Esophagus squamous epithelium (tissue), 5 donors: Measurements from ENCODE around the gene ATL2. TPM values are rescaled to one million over a fixed set of nuclear protein-coding genes. Genes with fewer than 3 reads are reported as not detected.

ENCODE experiments used
- DNase-seq: peaks from one replicate; lab custom pipeline; 2025; lab: John Stamatoyannopoulos, UW
- H3K27ac ChIP-seq, 4 donors: fragments of 200-600 bp; sonication (generic); one replicate each; pipeline ENCODE4 v1.5.1; 2016 to 2019; ENCODE audit warnings: mild to moderate bottlenecking in 1 of 4
- H3K27me3 ChIP-seq, 4 donors: fragments of 200-600 bp; sonication (generic); 1 replicate in 3 of 4; 2 replicates in 1 of 4; pipeline versions ENCODE4 v1.5.1 to v1.6.0; 2017 to 2021; ENCODE audit warnings: antibody characterized with exemption in 1 of 4
- H3K36me3 ChIP-seq, 3 donors: fragments of 200-600 bp; sonication (generic); one replicate each; pipeline ENCODE4 v1.5.1; 2016 to 2019
- H3K4me1 ChIP-seq, 3 donors: fragments of 200-600 bp; sonication (generic); one replicate each; pipeline ENCODE4 v1.5.1; 2017 to 2019
- H3K4me3 ChIP-seq, 4 donors: fragments of 200-600 bp; sonication (generic); 1 replicate in 3 of 4; 2 replicates in 1 of 4; pipeline ENCODE4 v1.5.1; 2016 to 2019; ENCODE audit warnings: mild to moderate bottlenecking in 2 of 4, moderate library complexity in 1 of 4
- H3K9me3 ChIP-seq, 3 donors: fragments of 200-600 bp; sonication (generic); one replicate each; pipeline ENCODE4 v1.5.1; 2016 to 2019
- CTCF ChIP-seq, 6 experiments: fragments of 450-650 bp in 4 of 6; fragments of 200-600 bp in 2 of 6; sonication (generic) in 2 of 6; IDR thresholded peaks; one replicate each; pipeline ENCODE4 v1.5.1; 2016 to 2019; ENCODE audit warnings: antibody characterized with exemption in 6 of 6, mild to moderate bottlenecking in 4 of 6, moderate library complexity in 4 of 6
- POLR2A ChIP-seq, 4 donors: fragments of 450-650 bp; IDR thresholded peaks; one replicate each; pipeline ENCODE4 v1.6.1; 2017; ENCODE audit warnings: antibody characterized with exemption in 4 of 4, mild to moderate bottlenecking in 4 of 4, moderate library complexity in 3 of 4
- WGBS, 2 donors: methylation state at CpG; one replicate each; pipeline ENCODE4 v1.1.5; 2018; 5-methylcytosine and 5-hydroxymethylcytosine counted together
- intact Hi-C: fragments of 100-400 bp; cut with DNase I; formaldehyde crosslinking; loops from one replicate; pipeline ENCODE4 v1.15.0; 2022
- total RNA-seq, 4 donors: library from RNA; depleted of rRNA; stranded (reverse); fragments of >200 nt; gene quantifications; one replicate each; pipeline ENCODE4 v1.1.0, GENCODE V29; 2016
- donor health status: DM: yes; HTN: yes; CAD: no.

ATL2 gene
- total RNA-seq, 4 donors from 2014 or later, result 65.2 to 178 (median 91.3) TPM

GRCh38 chr2:38353402-38353801 is 23.7 kb downstream of the ATL2 start:
- H3K9me3 ChIP-seq, result no peaks in the 10 kb centered on the region
- intact Hi-C loops, result no loop called here
- peaks cover 0 to 18% (median 0%) of the 10 kb centered on the region in 3 donors for H3K4me1 ChIP-seq
- no peak for DNase-seq
- H3K27ac ChIP-seq, result no peak overlapping the region
- no peak overlapping the region for H3K4me3 ChIP-seq
- no peaks in the 10 kb centered on the region for H3K27me3 ChIP-seq
- peaks cover 0 to 43% (median 0%) of the 10 kb centered on the region in 3 donors for H3K36me3 ChIP-seq
- TF ChIP-seq CTCF (IDR thresholded peaks at IDR 0.05) (no peak), POLR2A (IDR thresholded peaks at IDR 0.05) (no peak)
- 81 to 87% methylated on average over 2 of the region's 2 CpGs for WGBS, 2 donors

- no peak overlapping the region for H3K27ac ChIP-seq
- H3K9me3 ChIP-seq, result no peaks in the 10 kb centered on the region
- no peak for TF ChIP-seq CTCF (IDR thresholded peaks at IDR 0.05)
- TF ChIP-seq POLR2A (IDR thresholded peaks at IDR 0.05), result no peak
- H3K36me3 ChIP-seq, result peaks cover 0 to 33% (median 0%) of the 10 kb centered on the region in 3 donors
- intact Hi-C loops, result no loop called here
- DNase-seq, result no peak
- peaks cover 0 to 26% (median 0%) of the 10 kb centered on the region in 3 donors for H3K4me1 ChIP-seq
- no peak overlapping the region for H3K4me3 ChIP-seq
- no peaks in the 10 kb centered on the region for H3K27me3 ChIP-seq
These were observed 24.7 kb downstream of the ATL2 start for GRCh38 chr2:38352336-38352735.

GRCh38 chr2:38345323-38346038 is 31.6 kb downstream of the ATL2 start:
- intact Hi-C loops, result no loop called here
- Histone ChIP-seq H3K9me3 (no peaks in the 10 kb centered on the region), H3K27me3 (no peaks in the 10 kb centered on the region), H3K36me3 (peaks cover 0 to 46% (median 0%) of the 10 kb centered on the region in 3 donors), H3K27ac (no peak overlapping the region), H3K4me3 (no peak overlapping the region), H3K4me1 (peaks cover 0 to 24% (median 0%) of the 10 kb centered on the region in 3 donors)
- DNase-seq, result no peak
- TF ChIP-seq CTCF (IDR thresholded peaks at IDR 0.05) (no peak), POLR2A (IDR thresholded peaks at IDR 0.05) (no peak)
- WGBS, 2 donors, result 86 to 91% methylated on average over 5 of the region's 5 CpGs

GRCh38 chr2:38344813-38345212 is 32.3 kb downstream of the ATL2 start:
- DNase-seq, result no peak
- H3K27me3 ChIP-seq, result no peaks in the 10 kb centered on the region
- WGBS, 2 donors, result 79 to 88% methylated on average over 3 of the region's 3 CpGs
- peaks cover 0 to 24% (median 0%) of the 10 kb centered on the region in 3 donors for H3K4me1 ChIP-seq
- H3K4me3 ChIP-seq, result no peak overlapping the region
- no peaks in the 10 kb centered on the region for H3K9me3 ChIP-seq
- no peak overlapping the region for H3K27ac ChIP-seq
- peaks cover 0 to 53% (median 0%) of the 10 kb centered on the region in 3 donors for H3K36me3 ChIP-seq
- intact Hi-C loops, result no loop called here
- TF ChIP-seq POLR2A (IDR thresholded peaks at IDR 0.05), result no peak
- TF ChIP-seq CTCF (IDR thresholded peaks at IDR 0.05), result no peak

GRCh38 chr2:38343212-38343611 is 33.9 kb downstream of the ATL2 start:
- no peak for TF ChIP-seq CTCF (IDR thresholded peaks at IDR 0.05)
- DNase-seq, result no peak
- no peak overlapping the region for H3K4me3 ChIP-seq
- H3K4me1 ChIP-seq, result peaks cover 0 to 24% (median 0%) of the 10 kb centered on the region in 3 donors
- H3K9me3 ChIP-seq, result no peaks in the 10 kb centered on the region
- intact Hi-C loops, result no loop called here
- 91 to 95% methylated on average over 3 of the region's 3 CpGs for WGBS, 2 donors
- H3K36me3 ChIP-seq, result peaks cover 0 to 69% (median 0%) of the 10 kb centered on the region in 3 donors
- H3K27me3 ChIP-seq, result no peaks in the 10 kb centered on the region
- no peak overlapping the region for H3K27ac ChIP-seq
